GOT3 (cell line): Measurements from ENCODE around the gene DMD.
"Not testable (repeated sequence)": the region's sequence is repeated elsewhere in the genome, so short reads cannot be mapped to it uniquely, and the experiment has no call there.

Experiments used
- DNase-seq: peaks from one replicate; lab custom pipeline; 2025; ENCODE audit warnings: mixed read lengths; lab: John Stamatoyannopoulos, UW

DMD gene

GRCh38 chrX:32599156-32599555, 612.2 kb downstream of the DMD start:
- no peak for DNase-seq

DNA sequence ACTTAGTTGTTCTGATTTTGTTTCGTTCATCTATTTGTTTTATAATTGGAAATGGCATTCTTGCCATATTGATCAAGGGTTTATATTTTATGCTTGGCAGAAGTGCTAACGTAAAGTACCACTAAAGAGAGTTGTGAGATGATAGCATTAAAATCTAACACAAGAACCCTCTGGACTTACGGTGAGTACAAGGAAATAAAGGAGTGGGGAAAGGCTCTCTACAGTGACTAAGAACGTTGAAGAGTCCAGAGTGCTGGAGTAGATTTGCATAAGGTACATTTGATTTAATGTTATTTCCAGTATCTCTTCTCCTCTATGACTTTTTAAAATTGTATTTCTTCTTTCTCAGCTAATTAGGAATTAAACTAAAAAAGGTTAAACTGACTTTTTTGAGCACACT, 612.6 kb downstream of the DMD start:
- no peak for DNase-seq

- DNase-seq, result no peak
Measured at GRCh38 chrX:32597777-32598176, 613.6 kb downstream of the DMD start.

DNA sequence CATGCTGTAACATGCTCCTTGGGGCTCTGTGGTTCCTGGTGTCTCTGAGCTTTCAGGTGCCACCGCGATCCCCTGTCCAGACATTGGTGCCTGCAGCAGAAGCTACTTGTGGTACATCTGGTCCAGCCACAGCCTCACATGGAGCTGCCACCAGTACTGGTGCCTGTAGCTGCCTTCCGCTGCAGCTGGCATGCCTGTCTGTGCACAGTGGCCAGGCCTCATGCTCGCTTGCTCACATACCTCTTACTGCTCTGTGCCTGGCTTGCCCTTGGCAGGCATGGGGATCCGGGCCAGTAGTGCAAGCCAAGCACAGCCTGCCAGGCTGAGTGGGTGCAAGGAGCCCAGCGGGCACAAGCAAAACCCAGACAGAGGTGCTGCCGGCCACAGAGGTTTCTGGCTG, 618.6 kb downstream of the DMD start:
- no peak for DNase-seq

- no peak for DNase-seq
Measured at GRCh38 chrX:32591589-32591988, 619.8 kb downstream of the DMD start.

- DNase-seq, result no peak
Measured at GRCh38 chrX:32582729-32583128, 628.6 kb downstream of the DMD start.

GRCh38 chrX:32576885-32577284, 634.5 kb downstream of the DMD start:
- DNase-seq, result no peak

DNA sequence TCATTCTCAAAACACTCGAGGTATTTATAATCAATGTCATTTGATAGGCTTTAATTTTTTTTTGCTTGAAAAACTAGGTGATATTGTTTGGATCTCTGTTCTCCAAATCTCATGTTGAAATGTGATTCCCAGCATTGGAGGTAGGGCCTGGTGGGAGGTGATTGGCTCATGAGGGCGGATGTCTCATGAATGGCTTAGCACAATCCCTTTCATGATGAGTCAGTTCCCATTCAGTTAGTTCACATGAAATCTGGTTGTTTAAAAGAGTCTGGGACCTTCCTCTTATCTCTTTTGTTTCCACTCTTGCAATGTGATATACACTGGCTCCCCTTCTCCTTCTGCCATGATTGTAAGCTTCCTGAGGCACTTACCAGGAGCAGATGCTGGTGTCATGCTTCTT, 638.7 kb downstream of the DMD start:
- DNase-seq, result no peak

DNA sequence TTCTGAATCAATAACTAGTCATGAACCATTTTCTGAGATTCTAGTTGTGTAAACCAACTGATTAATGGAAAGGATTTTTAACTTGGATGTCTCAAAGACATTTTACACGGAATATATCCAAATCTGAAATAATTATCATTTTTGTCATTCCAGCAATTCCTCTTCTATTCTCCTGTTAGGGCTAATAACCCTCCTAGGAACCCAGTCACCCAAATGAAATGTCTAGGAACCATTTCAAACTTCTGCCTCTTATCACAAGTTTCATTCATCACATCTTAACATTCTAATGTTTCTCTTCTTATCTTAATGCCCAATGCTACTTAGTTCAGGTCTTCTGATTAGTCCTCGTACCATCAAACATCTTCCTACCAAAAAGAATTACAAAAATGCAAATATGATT, 639.8 kb downstream of the DMD start:
- no peak for DNase-seq

DNA sequence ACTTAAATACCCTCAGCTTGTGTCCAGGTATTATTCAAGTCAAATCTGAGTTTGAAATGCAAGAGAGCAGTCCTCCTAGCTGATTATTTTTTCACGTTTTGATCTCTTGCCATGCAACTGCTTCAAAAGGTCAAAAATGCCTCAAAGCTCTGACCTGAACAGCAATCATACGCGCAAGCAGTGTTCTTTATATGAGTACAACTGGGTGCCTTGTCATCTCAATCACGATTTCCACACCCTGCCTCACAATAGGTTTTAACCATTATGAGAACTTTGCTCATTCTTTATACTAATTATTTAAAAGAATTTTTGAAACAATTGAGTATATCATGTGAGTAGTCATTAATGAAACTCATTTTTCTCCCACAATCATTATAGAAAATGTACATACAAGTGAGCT, 649.1 kb downstream of the DMD start:
- DNase-seq, result no peak

DNA sequence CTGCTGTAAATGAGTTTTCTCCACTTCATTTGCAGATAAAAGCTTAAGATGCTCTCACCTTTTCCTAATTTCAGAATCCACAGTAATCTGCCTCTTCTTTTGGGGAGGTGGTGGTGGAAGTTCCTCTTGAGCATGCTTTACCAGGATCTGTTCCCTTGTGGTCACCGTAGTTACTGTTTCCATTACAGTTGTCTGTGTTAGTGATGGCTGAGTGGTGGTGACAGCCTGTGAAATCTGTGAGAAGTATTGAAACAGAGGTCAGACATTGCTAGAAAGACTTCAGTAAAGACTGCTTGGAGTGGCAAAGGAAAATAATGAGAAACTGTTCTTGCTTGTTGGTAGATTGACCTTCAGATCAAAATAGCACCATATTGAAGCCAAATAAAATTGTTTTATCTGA, 666.2 kb downstream of the DMD start:
- DNase-seq, result no peak

DNA sequence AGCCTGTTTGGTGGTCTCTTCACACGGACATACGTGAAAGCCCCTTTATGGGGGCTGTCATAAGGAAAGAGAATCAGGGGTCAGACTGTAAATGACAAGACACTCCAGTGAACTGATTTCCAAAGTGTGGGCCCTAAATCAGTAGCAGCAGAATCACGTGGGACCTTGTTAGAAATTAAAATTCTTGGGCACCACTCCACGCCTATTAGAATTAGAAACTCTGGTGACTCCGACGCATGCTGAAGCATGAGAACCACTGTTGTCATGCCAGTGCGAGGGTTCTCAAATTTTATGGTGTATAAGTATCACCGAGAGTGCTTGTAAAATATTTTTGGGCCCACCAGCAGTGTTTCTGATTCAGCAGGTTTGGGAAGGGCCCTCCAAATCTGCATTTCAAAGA, 672.8 kb downstream of the DMD start:
- DNase-seq, result no peak

- no peak for DNase-seq
Measured at GRCh38 chrX:32533848-32534247, 677.5 kb downstream of the DMD start.

DNA sequence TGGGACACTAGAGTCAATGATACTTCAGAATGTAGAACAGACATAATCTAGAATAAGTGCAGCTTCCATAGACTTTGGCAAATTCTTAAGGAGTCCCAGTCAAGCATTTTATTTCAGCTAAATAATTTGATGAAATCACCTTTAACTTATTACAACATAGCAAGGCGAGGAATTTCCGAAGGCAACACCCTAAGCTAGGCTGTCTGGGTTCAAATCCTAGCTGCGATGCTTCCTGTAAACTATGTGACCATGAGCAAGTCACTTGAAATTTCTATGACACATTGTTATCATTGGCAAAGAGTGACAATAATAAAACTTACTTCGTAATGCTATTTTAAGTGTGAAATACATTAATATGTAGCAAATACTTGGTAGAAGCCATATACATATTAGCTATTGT, 679.1 kb downstream of the DMD start:
- DNase-seq, result no peak

GRCh38 chrX:32530802-32531403, 680.4 kb downstream of the DMD start:
- DNase-seq, result no peak

GRCh38 chrX:32528451-32528850, 682.9 kb downstream of the DMD start:
- not testable (repeated sequence) for DNase-seq

DNA sequence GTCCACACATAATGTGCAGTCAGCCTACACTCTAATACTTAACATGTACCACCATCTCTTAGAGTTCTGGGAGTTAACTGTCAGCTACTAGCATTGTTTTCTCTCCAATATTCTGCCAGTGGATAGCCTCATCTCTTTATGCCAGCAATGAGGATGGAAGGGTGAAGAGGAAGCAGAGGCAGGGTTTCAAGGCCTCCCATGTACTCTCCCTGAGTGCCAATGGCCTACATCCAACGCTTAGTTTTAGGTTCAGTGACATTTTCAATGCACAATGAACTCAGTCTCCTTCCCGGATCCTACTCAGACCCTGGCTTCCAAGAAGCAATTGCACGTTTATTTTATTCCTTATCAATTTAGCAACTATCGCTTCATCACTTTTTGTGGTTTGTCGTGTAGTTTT, 686.1 kb downstream of the DMD start:
- DNase-seq, result no peak

DNA sequence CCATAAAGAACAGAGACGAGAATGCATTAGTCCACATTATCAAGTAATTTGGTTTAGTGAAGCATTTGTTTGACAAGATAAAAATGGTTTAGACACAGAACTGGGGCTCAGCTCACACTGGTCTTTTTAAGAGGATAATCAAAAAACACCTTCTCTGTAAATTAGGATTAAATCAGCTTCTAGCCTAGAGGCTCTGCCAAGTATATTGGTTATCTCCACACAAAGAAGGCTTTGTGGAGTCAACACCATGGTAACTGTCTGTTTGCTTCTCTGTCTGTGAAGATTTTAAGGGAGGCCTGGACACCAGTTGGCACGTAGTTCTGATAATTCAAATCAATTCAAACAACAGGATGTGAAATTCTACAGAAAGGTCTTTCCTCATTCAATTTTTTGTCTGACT, 687.0 kb downstream of the DMD start:
- DNase-seq, result no peak

GRCh38 chrX:32520789-32521188, 690.6 kb downstream of the DMD start:
- no peak for DNase-seq

DNA sequence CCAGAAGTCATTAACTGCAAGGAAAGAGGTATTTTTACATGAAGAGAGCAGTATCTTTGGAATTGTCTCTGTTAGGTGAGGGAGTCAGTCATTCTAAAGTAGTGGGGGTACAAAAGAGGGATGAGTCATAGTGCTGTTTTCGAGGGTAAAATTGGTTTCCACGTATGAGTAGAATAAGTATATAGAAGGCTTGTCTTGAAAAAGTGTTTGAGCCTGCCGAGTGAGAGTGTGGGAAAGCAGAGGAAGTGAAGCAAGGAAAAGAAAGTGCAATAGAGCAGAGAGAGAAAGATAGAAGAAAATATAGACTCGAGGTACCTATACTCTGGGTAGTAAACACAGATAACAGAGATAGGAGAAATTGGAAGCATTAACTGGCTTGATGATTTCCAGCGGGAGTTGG, 696.4 kb downstream of the DMD start:
- no peak for DNase-seq

GRCh38 chrX:32501606-32502005, 709.7 kb downstream of the DMD start:
- no peak for DNase-seq

- no peak for DNase-seq
Measured at GRCh38 chrX:32496671-32497070, 714.7 kb downstream of the DMD start.

DNA sequence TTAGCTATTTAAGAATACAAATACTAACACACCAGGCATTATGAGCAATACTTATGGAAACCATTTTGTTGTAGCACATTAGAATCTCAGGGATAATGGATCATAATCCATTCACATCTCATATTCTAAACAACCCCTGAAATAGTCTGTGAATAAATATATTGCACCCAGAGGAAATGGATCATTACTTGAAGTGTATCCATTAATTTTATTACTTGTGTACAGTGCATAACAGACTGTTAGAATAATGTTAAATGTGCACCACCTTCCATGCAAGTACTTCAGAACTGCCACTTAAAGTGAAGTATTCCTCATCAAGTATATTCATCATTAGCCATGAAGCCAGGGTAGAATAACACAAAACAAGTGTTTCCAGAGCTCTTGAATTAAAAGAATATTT, 715.5 kb downstream of the DMD start:
- no peak for DNase-seq

GRCh38 chrX:32489125-32489524, 722.2 kb downstream of the DMD start:
- no peak for DNase-seq
